Naive B cell (primary cell): Measurements from ENCODE around the gene LDLRAD3. TPM values are rescaled to one million over a fixed set of nuclear protein-coding genes. Genes with fewer than 3 reads are reported as not detected.

Experiments used
- ATAC-seq, 2 donors: fragments of 150-1000 bp; cut with Tn5 transposase; 2 replicates each; pipeline ENCODE4 v1.10.0; 2021; ENCODE audit warnings: low read depth in 2 of 2, mild to moderate bottlenecking in 2 of 2, moderate library complexity in 2 of 2
- DNase-seq: peaks from one replicate; pipeline ENCODE4 v3.0.0; 2022
- H3K27ac Mint-ChIP-seq, 6 donors: one replicate each; pipeline ENCODE4 v1.8.0; 2020 to 2022; ENCODE audit warnings: mild to moderate bottlenecking in 6 of 6, mixed read lengths in 6 of 6, moderate library complexity in 5 of 6, inconsistent platforms in 2 of 6
- H3K27me3 Mint-ChIP-seq, 3 donors: one replicate each; pipeline ENCODE4 v1.8.0; 2021 to 2022; ENCODE audit warnings: mixed read lengths in 3 of 3, mild to moderate bottlenecking in 1 of 3
- H3K36me3 Mint-ChIP-seq, 2 donors: one replicate each; pipeline ENCODE4 v1.8.0; 2020 to 2022; ENCODE audit warnings: mixed read lengths in 2 of 2, inconsistent platforms in 1 of 2, mild to moderate bottlenecking in 1 of 2
- H3K4me1 Mint-ChIP-seq, 3 donors: one replicate each; pipeline ENCODE4 v1.8.0; 2020 to 2022; ENCODE audit warnings: mixed read lengths in 3 of 3, inconsistent platforms in 1 of 3, mild to moderate bottlenecking in 1 of 3, moderate library complexity in 1 of 3
- H3K4me3 Mint-ChIP-seq, 8 donors: one replicate each; pipeline ENCODE4 v1.8.0; 2020 to 2022; ENCODE audit warnings: mild to moderate bottlenecking in 8 of 8, mixed read lengths in 8 of 8, moderate library complexity in 8 of 8, inconsistent platforms in 2 of 8
- H3K9me3 Mint-ChIP-seq, 7 donors: one replicate each; pipeline ENCODE4 v1.8.0; 2020 to 2022; ENCODE audit warnings: mixed read lengths in 7 of 7, mild to moderate bottlenecking in 5 of 7, inconsistent platforms in 2 of 7, moderate library complexity in 1 of 7
- polyA plus RNA-seq, 6 donors: library from polyadenylated mRNA; unstranded; fragments of 300-500 nt; fragmentation: Illumina TruSeq; gene quantifications; one replicate each; pipeline ENCODE4 v1.2.3, GENCODE V29; 2021; ENCODE audit warnings: low read depth in 6 of 6

The LDLRAD3 gene
- polyA plus RNA-seq, 6 donors from 2014 or later, result 0.17 to 0.27 TPM; not detected in 4

- Mint-ChIP-seq H3K36me3 (no peaks in the 10 kb centered on the region), H3K27ac (no peak overlapping the region), H3K4me1 (no peaks in the 10 kb centered on the region), H3K9me3 (peaks cover 0 to 21% (median 3%) of the 10 kb centered on the region in 7 donors), H3K4me3 (no peak overlapping the region), H3K27me3 (peaks cover 7 to 26% (median 8%) of the 10 kb centered on the region in 3 donors)
- ATAC-seq (no peak), DNase-seq (no peak)
These were observed 134.2 kb downstream of the LDLRAD3 start for GRCh38 chr11:36077886-36078685.

GRCh38 chr11:36078686-36079055, 134.8 kb downstream of the LDLRAD3 start:
- Mint-ChIP-seq H3K4me3 (no peak overlapping the region), H3K4me1 (no peaks in the 10 kb centered on the region), H3K9me3 (peaks cover 0 to 22% (median 3%) of the 10 kb centered on the region in 7 donors), H3K36me3 (no peaks in the 10 kb centered on the region), H3K27me3 (peaks cover 7 to 26% (median 8%) of the 10 kb centered on the region in 3 donors), H3K27ac (no peak overlapping the region)
- DNase-seq (no peak), ATAC-seq (no peak)

DNA sequence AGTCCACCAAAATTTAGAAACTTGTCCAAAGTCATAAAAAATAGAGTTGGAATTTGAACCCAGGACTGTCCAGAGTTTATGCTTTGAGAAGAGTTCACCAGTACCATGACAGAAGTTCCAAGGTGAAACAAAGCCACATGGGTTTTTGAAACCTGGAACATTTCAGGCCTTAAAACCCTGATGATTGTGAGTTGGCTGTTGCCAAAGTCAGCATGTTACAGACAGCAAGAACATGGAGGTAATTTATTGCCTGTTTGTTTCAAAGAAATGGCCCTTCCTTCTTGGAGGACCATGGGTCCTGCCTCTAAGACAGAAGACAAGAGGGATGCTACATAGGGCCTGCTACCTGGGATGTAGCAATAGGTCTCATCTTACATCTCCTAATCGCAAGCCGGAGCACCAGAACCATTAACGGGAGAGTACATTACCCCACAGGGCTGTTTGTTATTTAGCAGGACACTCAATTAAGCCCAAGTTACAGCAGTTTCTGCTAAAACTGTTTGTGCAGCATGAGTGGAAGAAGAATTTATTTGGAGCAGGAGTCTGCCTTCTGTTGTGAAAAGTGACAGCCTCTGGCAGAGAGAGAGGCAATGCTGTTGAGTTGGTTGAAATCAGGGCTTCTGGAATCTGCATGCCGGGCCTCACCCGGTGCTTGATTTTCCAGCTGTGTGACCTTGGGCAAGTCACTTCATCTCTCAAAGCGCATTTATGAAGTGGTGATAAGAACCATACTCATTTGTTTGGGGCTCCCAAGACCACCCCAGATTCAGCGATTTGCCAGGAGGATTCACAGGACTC, 136.2 kb downstream of the LDLRAD3 start:
- Mint-ChIP-seq H3K27ac (no peak overlapping the region), H3K27me3 (peaks cover 0 to 19% (median 0%) of the 10 kb centered on the region in 3 donors), H3K4me3 (no peak overlapping the region), H3K9me3 (peaks cover 2 to 29% (median 7%) of the 10 kb centered on the region in 7 donors), H3K4me1 (no peaks in the 10 kb centered on the region), H3K36me3 (no peaks in the 10 kb centered on the region)
- ATAC-seq, result no peak
- DNase-seq, result no peak

GRCh38 chr11:36081274-36081945, 137.5 kb downstream of the LDLRAD3 start:
- no peaks in the 10 kb centered on the region for H3K36me3 Mint-ChIP-seq
- ATAC-seq (no peak), DNase-seq (no peak)
- H3K27ac Mint-ChIP-seq, result peak overlapping the region in 1 of 6 donors; percentile 1
- peaks cover 5 to 31% (median 12%) of the 10 kb centered on the region in 7 donors for H3K9me3 Mint-ChIP-seq
- H3K27me3 Mint-ChIP-seq, result peaks cover 0 to 10% (median 0%) of the 10 kb centered on the region in 3 donors
- no peaks in the 10 kb centered on the region for H3K4me1 Mint-ChIP-seq
- H3K4me3 Mint-ChIP-seq, result no peak overlapping the region

GRCh38 chr11:36086366-36086765, 142.5 kb downstream of the LDLRAD3 start:
- DNase-seq (no peak), ATAC-seq (no peak)
- peaks cover 5 to 35% (median 16%) of the 10 kb centered on the region in 7 donors for H3K9me3 Mint-ChIP-seq
- peaks cover 0 to 6% of the 10 kb centered on the region in 2 donors for H3K36me3 Mint-ChIP-seq
- H3K27me3 Mint-ChIP-seq, result peaks cover 20 to 26% (median 21%) of the 10 kb centered on the region in 3 donors
- no peak overlapping the region for H3K4me3 Mint-ChIP-seq
- peaks cover 0 to 2% (median 0%) of the 10 kb centered on the region in 3 donors for H3K4me1 Mint-ChIP-seq
- H3K27ac Mint-ChIP-seq, result no peak overlapping the region

- ATAC-seq (no peak), DNase-seq (no peak)
- peaks cover 22 to 42% (median 31%) of the 10 kb centered on the region in 3 donors for H3K27me3 Mint-ChIP-seq
- peaks cover 0 to 6% of the 10 kb centered on the region in 2 donors for H3K36me3 Mint-ChIP-seq
- H3K4me1 Mint-ChIP-seq, result peaks cover 0 to 2% (median 0%) of the 10 kb centered on the region in 3 donors
- H3K27ac Mint-ChIP-seq, result no peak overlapping the region
- peak overlapping the region in 1 of 8 donors; percentile 74 for H3K4me3 Mint-ChIP-seq
- peaks cover under 1 to 34% (median 16%) of the 10 kb centered on the region in 7 donors for H3K9me3 Mint-ChIP-seq
These were observed 144.6 kb downstream of the LDLRAD3 start for GRCh38 chr11:36088266-36088972.

DNA sequence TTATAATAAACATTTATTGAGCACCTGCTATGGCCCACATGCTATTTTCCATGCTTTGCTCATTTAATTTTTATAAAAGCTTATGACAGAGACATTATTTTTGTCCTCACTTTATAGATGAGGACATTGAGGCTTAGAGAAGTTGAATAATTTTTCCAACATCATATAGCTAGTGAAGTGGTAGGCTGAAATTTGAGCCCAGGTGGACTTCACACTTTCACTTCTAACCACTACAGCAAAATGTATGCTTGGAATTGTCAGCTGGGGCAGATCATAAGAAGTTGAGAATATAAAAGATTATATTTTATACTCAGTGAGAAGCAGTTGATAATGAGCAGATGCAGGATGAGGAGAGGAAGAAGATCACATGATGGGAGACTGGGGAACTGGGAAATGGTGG, 146.1 kb downstream of the LDLRAD3 start:
- Mint-ChIP-seq H3K4me1 (peaks cover 0 to 2% (median 0%) of the 10 kb centered on the region in 3 donors), H3K9me3 (peaks cover 5 to 38% (median 17%) of the 10 kb centered on the region in 7 donors), H3K27ac (peak overlapping the region in 1 of 6 donors; percentile 33)

GRCh38 chr11:36090356-36091109, 146.7 kb downstream of the LDLRAD3 start:
- H3K27ac Mint-ChIP-seq, result peak overlapping the region in 1 of 6 donors; percentile 33
- DNase-seq, result no peak
- no peak for ATAC-seq
- peaks cover 30 to 50% (median 40%) of the 10 kb centered on the region in 3 donors for H3K27me3 Mint-ChIP-seq
- peaks cover 4 to 33% (median 13%) of the 10 kb centered on the region in 7 donors for H3K9me3 Mint-ChIP-seq
- peaks cover 0 to 6% of the 10 kb centered on the region in 2 donors for H3K36me3 Mint-ChIP-seq
- H3K4me3 Mint-ChIP-seq, result no peak overlapping the region
- peaks cover 0 to 2% (median 0%) of the 10 kb centered on the region in 3 donors for H3K4me1 Mint-ChIP-seq

More for the DNA sequence above, 146.1 kb downstream of the LDLRAD3 start:
- peaks cover 0 to 6% of the 10 kb centered on the region in 2 donors for H3K36me3 Mint-ChIP-seq
- peaks cover 30 to 50% (median 40%) of the 10 kb centered on the region in 3 donors for H3K27me3 Mint-ChIP-seq
- no peak overlapping the region for H3K4me3 Mint-ChIP-seq
- ATAC-seq, result no peak
- no peak for DNase-seq

DNA sequence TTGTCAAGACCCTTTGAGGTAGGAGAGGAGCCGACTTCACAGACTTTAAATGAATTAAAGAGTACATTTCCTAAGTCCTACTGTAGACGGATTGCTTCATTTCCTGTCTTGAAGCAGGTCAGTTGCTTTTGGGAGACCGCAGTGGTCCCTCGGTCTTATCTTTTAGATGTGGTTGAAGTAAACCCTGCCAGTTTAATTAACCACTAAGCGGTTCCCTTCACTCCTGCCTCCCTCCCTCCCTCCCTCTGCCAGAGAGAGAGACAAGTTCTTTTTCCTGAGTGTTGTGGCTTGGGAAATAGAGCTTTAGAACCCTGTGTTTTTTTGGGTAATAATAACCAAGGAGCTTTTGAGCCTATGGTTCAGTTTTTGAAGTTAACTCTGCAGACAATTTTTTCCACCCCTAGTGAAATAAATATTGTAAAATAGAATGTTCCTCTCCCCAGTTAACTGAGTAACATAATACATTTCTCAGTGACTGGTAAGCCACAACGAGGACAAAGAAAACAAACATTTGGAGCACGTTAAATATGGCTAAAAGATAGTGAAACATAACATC, 147.5 kb downstream of the LDLRAD3 start:
- peaks cover 4 to 25% (median 12%) of the 10 kb centered on the region in 7 donors for H3K9me3 Mint-ChIP-seq
- no peak overlapping the region for H3K27ac Mint-ChIP-seq
- no peak for DNase-seq
- H3K4me1 Mint-ChIP-seq, result peaks cover 0 to 2% (median 0%) of the 10 kb centered on the region in 3 donors
- H3K27me3 Mint-ChIP-seq, result peaks cover 30 to 50% (median 40%) of the 10 kb centered on the region in 3 donors
- no peak for ATAC-seq
- no peak overlapping the region for H3K4me3 Mint-ChIP-seq
- peaks cover 0 to 6% of the 10 kb centered on the region in 2 donors for H3K36me3 Mint-ChIP-seq

DNA sequence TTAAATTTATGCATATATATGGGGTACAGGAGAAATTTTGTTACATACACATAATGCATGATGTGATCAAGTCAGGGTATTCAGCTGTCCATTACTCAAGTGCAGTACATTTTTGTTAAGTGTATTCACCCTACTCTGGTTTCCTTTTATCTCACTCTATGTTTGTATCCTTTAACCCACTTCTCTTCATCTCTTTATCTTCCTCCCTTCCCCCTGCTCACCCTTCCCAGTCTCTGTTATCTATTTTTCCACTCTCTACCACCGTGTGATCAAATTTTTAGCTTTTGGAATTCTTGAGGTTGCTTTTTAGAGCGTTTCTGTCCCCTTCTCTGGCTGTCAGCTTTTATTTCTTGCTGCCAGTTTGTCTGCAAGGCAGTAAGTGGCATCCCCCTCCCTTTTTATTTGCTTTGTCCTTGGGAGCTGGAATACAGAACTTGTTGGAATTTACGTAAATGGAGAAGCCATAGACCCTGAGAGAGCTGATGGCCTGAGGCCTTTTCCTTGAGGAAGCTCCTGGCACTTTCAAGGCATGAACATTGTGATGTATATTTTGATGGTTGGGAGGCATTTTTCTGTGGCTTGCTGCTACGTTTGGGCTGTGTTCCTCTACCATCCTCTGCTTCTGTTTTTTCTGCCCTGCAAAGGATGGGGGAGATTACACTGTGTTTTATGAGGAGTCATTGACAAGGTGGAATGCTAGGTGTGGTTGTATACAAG, 148.6 kb downstream of the LDLRAD3 start:
- Mint-ChIP-seq H3K27ac (no peak overlapping the region), H3K4me1 (peaks cover 0 to 2% (median 0%) of the 10 kb centered on the region in 3 donors), H3K9me3 (peaks cover 4 to 24% (median 11%) of the 10 kb centered on the region in 7 donors), H3K4me3 (peak overlapping the region in 1 of 8 donors; percentile 31), H3K27me3 (peaks cover 30 to 50% (median 49%) of the 10 kb centered on the region in 3 donors), H3K36me3 (peaks cover 0 to 6% of the 10 kb centered on the region in 2 donors)
- DNase-seq, result no peak
- ATAC-seq, result no peak

GRCh38 chr11:36093548-36093947, 149.7 kb downstream of the LDLRAD3 start:
- no peak overlapping the region for H3K4me3 Mint-ChIP-seq
- peaks cover 0 to 18% (median 6%) of the 10 kb centered on the region in 7 donors for H3K9me3 Mint-ChIP-seq
- no peak for DNase-seq
- peaks cover 26 to 51% (median 44%) of the 10 kb centered on the region in 3 donors for H3K27me3 Mint-ChIP-seq
- H3K36me3 Mint-ChIP-seq, result no peaks in the 10 kb centered on the region
- no peak for ATAC-seq
- peaks cover 0 to 2% (median 0%) of the 10 kb centered on the region in 3 donors for H3K4me1 Mint-ChIP-seq
- H3K27ac Mint-ChIP-seq, result no peak overlapping the region
